Measurements from ENCODE around the gene FLYWCH2.
"Not testable (repeated sequence)": the region's sequence is repeated elsewhere in the genome, so short reads cannot be mapped to it uniquely, and the experiment has no call there.

The FLYWCH2 gene

DNA sequence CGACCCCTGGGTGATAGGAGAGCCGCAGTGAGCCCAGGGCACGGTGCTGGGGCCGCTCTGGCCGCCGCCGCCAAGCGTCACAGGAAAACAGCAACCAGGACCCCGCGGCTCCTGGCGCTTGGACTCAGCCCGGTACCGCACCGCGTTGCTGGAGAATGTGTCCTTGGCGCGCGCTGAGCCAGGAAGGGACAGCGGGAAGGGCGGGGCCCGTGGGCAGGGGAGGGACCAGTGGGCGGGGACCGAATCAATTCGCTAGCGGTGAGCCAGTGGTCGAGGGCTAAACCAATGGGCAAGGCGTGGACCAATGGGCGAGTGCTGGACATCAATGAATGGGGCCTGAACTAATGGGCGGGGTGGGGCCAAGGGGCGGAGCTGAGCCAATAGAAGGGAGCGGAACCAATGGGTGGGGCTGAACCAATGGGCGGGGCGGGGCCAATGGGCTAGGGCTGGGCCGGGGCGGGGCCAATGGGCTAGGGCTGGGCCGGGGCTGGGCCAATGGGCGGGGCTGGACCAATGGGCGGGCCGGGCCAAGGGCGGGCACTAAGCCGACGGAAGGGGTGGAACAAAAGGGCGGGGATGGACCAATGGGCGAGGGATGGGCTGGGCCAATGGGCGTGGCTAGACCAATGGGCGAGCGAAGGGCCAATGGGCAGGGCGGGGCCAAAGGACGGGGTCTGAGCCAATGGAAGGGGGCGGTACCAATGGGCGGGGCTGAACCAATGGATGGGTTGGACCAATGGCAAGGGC, 22.4 kb downstream of the FLYWCH2 start:
- DNase-seq (ENCODE audit: low read depth, low spot score): peak; percentile 93
- H3K4me3 ChIP-seq (ENCODE audit: low read length): peak overlapping the region; percentile 87

DNA sequence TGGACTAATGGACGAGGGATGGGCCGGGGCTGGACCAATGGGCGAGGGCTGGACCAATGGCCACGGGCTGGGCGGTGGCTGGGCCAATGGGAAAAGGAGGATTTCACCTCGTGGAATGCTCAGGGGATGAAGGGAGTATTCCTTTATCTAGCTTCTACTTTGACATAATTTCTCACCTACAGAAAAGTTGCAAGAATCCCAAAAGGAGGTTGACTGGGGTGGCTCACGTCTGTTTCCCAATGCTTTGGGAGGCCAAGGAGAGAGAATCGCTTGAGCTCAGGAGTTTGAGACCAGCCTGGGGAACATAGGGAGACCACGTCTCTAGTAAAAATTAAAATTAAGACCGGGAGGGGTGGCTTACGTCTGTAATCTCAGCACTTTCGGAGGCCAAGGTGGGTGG, 23.0 kb downstream of the FLYWCH2 start:
- peak overlapping the region; percentile 35 for H3K4me3 ChIP-seq (ENCODE audit: low read length)
- no peak for DNase-seq (ENCODE audit: low read depth, low spot score)

- H3K4me3 ChIP-seq (ENCODE audit: low read length): peak overlapping the region; percentile 5; the same call in 1 of the 2 replicates
- DNase-seq (ENCODE audit: low read depth, low spot score): peak; percentile 41
Observed at GRCh38 chr16:2907084-2907753, 24.2 kb downstream of the FLYWCH2 start.

DNA sequence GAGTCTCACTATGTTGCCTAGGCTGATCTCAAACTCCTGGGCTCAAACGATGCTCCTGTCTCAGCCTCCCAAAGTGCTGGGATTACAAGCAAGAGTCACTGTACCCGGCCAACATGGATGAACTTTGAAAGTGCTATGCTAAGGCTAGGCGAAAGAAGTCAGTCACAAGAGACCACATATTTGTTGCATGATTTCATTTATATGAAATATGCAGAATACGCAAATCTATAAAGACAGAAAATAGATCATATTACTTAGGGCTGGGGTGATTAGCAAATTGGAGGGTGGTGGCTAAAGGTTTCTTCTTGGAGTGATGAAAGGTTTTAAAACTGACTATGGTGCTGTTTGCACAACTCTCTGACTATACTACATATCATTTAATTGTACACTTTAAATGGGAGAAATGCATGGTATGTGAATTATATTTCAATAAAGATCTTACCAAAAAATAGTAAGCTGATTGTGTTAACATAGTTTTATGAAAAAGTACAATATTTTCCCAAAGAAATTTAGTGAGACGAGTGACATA, 27.5 kb downstream of the FLYWCH2 start:
- no peak overlapping the region for H3K4me3 ChIP-seq (ENCODE audit: low read length)
- no peak for DNase-seq (ENCODE audit: low read depth, low spot score)

- DNase-seq (ENCODE audit: low read depth, low spot score): peak; percentile 96
- H3K4me3 ChIP-seq (ENCODE audit: low read length): peak within 1 kb of the TSS; percentile 72
Observed at GRCh38 chr16:2911638-2912329, 28.8 kb downstream of the FLYWCH2 start, which contains the start of gene FLYWCH1. Gene FLYWCH1, plus strand, starts transcription at chr16:2911931. Its CDS starts 17,755 bp downstream, at chr16:2929686.

DNA sequence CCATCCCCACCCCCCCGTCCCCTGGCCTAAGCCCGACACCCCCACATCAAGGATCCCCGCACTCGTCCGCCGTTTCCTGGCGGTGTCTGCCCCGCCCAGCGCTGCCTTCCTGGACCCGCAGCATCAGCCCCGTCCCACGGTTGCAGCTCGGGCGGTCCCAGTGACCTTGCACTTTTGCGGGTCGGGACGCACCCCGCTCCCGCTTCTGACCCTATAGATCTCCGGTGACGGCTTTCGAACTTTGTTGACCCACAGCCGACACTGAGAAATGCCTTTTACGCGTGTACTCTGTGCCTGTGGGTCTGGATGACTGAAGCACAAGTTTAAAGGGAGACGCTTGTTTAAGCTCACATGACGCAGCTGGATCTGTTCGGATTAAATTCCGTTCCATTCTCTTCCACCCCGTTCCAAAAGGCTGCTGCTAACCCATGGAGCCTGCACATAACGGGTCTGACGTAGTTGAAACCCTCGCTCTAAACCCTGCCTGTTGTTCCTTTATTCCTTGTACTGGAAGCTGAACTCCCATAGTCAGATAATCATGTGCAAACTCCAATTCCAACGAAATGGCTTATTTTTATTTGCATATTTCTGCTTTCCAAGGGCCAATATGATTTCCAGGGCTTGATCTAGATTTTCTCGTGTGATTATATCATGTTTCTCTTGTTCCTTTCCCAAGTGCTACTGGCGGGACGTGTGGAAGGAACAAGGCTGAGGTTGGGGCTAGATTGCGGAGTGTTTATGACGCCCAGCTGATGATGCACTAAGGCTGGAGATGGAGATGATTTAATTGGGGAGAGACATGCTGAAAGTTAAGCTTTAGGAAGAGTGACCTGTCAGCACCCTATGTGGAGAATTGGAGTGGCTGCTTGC, 29.6 kb downstream of the FLYWCH2 start:
- peak overlapping the region; percentile 72 for H3K4me3 ChIP-seq (ENCODE audit: low read length)
- DNase-seq (ENCODE audit: low read depth, low spot score): no peak

- DNase-seq (ENCODE audit: low read depth, low spot score): no peak
- no peak overlapping the region for H3K4me3 ChIP-seq (ENCODE audit: low read length)
Observed at GRCh38 chr16:2913603-2914002, 30.6 kb downstream of the FLYWCH2 start.

DNA sequence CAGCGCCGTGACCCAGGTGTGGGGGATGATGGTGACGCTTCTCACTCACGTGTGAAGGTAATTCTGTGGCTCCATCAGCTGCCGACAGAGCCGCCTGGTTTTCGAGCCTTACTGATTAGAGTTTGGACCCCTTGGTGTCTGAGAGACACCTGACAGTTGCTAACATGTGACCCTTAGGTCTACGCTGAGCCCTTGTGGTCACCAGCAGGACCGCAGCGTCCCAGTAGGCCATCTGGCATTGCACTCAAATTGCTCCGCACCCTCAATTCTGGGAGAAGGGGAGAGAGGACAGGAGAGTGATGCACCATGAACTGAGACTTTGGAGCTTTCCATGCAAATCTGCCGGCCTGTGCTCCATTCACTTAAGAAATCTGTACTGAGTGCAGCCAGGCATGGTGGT, 31.2 kb downstream of the FLYWCH2 start:
- H3K4me3 ChIP-seq (ENCODE audit: low read length): no peak overlapping the region
- no peak for DNase-seq (ENCODE audit: low read depth, low spot score)

GRCh38 chr16:2915196-2915929, 32.3 kb downstream of the FLYWCH2 start:
- no peak for DNase-seq (ENCODE audit: low read depth, low spot score)

DNA sequence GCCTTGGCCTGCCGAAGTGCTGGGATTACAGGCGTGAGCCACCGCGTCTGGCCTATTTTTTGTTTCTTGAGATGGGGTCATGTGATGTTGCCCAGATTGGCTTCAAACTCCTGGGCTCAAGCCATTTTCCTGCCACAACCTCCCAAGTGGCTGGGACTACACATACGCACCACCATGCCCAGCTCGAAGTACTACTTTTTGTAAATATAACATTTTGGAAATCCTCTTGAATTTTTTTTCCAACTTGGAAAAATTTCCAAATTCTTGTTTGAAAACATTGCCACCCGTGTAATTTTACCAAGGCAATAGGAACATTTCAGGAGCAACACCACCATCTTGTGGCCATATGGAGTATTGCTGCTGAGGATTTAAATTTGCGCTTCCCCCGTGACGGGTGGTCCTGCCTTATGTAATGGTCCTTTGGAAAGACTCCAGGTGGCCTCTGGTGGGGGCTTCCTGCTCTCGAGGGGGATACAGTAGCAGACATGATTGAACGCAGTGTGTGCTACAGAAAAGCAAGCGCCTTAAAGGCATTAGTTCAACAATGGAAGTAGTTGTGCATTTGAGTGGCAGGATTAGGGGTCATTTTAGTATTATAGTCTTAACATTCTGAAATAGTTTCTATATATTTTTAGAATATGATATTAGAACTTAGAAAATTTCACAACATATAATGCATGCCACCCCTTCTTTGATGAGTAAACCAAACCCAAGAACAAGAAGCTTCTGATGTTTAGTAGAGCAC, 36.7 kb downstream of the FLYWCH2 start:
- peak; percentile 51 for DNase-seq (ENCODE audit: low read depth, low spot score)
- no peak overlapping the region for H3K4me3 ChIP-seq (ENCODE audit: low read length)

More at GRCh38 chr16:2915196-2915929, 32.3 kb downstream of the FLYWCH2 start:
- no peak overlapping the region for H3K4me3 ChIP-seq (ENCODE audit: low read length)

GRCh38 chr16:2923481-2923880, 40.5 kb downstream of the FLYWCH2 start:
- H3K4me3 ChIP-seq (ENCODE audit: low read length): no peak overlapping the region
- DNase-seq (ENCODE audit: low read depth, low spot score): no peak

GRCh38 chr16:2924901-2925755, 42.1 kb downstream of the FLYWCH2 start:
- no peak for DNase-seq (ENCODE audit: low read depth, low spot score)
- no peak overlapping the region for H3K4me3 ChIP-seq (ENCODE audit: low read length)

DNA sequence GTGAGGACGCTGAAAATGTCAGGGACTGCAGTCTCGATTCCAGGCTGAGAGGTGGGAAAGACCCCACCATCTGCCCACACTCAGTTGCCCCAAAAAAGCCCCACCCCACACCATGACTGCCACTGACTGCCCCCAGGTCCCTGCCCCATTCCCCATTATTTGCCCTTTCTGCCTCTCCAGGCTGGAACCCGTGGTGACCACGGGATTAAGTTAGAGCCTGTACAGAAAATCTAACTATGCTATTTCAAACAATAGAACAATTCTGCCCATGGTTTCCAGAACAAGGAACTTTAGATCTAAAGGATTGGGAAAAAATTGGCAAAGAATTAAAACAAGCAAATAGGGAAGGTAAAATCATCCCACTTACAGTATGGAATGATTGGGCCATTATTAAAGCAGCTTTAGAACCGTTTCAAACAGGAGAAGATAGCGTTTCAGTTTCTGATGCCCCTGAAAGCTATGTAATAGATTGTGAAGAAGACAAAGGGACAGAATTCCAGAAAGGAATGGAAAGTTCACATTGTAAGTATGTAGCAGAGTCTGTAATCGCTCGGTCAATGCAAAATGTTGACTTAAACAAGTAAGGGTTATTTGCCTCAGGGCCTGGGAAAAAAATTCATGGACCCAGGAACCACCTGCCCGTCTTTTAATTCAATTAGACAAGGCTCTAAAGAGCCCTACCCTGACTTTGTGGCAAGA, 43.1 kb downstream of the FLYWCH2 start:
- H3K4me3 ChIP-seq (ENCODE audit: low read length): no peak overlapping the region
- no peak for DNase-seq (ENCODE audit: low read depth, low spot score)

GRCh38 chr16:2926650-2926999, 43.6 kb downstream of the FLYWCH2 start:
- no peak overlapping the region; the same call in 1 of the 2 replicates for H3K4me3 ChIP-seq (ENCODE audit: low read length)
- no peak for DNase-seq (ENCODE audit: low read depth, low spot score)

DNA sequence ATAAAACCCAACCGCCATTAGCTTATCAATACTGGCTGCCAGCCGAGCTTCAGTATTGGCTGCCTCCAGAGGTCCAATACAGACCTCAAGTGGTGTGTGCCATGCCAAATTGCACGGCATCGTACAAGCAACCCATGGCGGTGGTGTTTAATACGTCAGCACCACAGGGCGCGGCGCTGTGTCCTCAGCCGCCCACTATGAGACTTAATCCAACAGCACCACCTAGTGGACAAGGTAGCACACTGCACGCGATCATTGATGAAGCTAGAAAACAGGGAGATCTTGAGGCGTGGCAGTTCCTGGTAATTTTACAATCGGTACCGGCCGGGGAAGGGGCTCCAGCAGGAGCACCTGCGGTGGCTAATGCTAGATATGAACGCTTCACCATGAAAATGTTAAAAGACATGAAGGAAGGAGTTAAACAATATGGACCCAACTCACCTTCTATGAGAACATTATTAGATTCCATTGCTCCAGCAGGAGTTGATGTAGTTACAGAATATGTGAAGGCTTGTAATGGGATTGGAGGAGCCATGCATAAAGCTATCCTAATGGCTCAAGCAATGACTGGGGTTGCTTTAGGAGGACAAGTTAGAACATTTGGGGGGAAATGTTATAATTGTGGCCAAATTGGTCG, 44.1 kb downstream of the FLYWCH2 start:
- peak; percentile 86 for DNase-seq (ENCODE audit: low read depth, low spot score)
- no peak overlapping the region; the same call in 1 of the 2 replicates for H3K4me3 ChIP-seq (ENCODE audit: low read length)

- not testable (repeated sequence) for H3K4me3 ChIP-seq (ENCODE audit: low read length); DNase-seq (ENCODE audit: low read depth, low spot score)
Observed at GRCh38 chr16:2928151-2928550, 45.1 kb downstream of the FLYWCH2 start.
